ENCODE results near the gene ARHGAP8. TPM values are rescaled to one million over a fixed set of nuclear protein-coding genes. Genes with fewer than 3 reads are reported as not detected.

The ARHGAP8 gene
- total RNA-seq, 1 experiment from 2014 or later, result not detected

DNA sequence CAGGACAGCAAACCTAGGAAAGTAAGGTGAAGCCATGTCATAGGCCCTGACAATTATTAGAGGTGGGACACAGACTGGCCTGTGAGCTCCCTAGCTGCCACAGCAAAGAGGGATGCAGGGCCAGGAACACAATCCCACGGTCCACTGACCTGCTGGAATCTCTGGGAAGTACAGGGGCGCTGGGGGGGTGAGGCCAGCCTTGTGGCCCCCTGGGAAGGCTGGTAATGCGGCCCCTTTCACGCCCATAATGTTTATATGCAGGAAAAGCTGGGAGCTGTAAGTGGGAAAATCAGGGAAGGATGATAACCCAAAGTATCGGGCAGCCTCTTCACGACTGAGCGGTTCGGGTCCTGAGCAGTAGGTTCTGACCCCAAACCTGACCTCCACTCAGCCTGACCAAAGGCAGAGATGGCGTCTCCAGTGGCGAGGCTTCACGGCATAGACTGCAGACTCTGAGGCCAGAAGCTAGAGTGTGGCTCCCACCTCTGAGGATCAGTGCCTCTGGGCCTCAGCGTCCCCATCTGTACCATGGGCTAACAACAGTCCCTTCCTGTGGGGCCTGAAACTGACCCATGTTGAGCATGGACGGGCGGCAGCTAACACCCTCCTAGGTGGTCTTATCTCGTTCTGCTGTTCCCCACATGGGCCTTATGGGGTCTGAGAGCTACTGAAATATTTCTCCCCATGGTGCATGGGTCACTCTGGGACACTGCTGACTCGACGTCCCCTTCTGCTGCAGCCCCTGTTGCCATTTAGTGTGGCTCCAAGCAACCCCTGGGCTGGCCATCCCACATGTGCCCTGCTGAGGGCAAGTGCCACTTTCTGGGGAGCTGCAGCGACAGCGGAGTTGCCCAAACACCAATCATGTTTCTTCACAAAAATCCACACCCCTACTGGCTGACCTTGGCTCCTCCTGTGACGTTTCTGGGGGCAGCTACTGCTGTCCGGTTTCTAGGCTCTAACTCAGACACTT lies 155.7 kb downstream of the ARHGAP8 start:
- DNase-seq (ENCODE audit: low spot score), result no peak

DNA sequence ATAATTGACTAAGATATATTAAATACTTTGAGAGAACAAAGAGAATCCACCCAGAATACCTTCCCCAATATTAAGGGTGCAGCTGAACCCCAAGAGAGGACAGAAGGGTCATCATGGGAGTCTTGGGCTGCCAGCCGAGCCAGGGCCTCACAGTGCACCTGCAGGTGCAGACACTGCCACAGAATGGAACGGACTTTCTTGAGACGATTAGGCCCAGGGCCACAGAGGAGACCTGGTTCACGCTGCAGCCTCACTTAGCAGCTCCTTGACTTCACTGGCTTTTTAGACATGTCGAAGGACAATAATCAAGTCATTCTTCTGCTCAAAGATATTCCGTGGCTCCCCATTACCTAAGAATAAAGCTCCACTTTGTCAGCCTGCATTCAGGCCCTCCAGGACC lies 156.9 kb downstream of the ARHGAP8 start:
- DNase-seq (ENCODE audit: low spot score), result no peak

Other genes with a start within 250 kb of the ARHGAP8 start
- gene PRR5, start 50.4 kb upstream of the ARHGAP8 start, total RNA-seq (2014; rRNA removed; shearing (Covaris generic)), result 4.7 and 5.0 TPM in 2 replicates

Measured in H4 (cell line).